Nephron progenitor cell (in vitro differentiated cells): ENCODE data around the gene CD2.

Source experiments
- DNase-seq: peaks from one replicate; pipeline ENCODE4 v3.0.0; 2021
- H3K27ac Mint-ChIP-seq: 2 replicates; pipeline ENCODE4 v1.8.0; 2021; ENCODE audit warnings: mild to moderate bottlenecking, moderate library complexity, mixed read lengths
- H3K27me3 Mint-ChIP-seq: 2 replicates; pipeline ENCODE4 v1.8.0; 2021; ENCODE audit warnings: mild to moderate bottlenecking, low read depth, mixed read lengths; ENCODE audit not compliant: poor library complexity
- H3K36me3 Mint-ChIP-seq: 2 replicates; pipeline ENCODE4 v1.8.0; 2021; ENCODE audit warnings: low read depth, mixed read lengths
- H3K4me1 Mint-ChIP-seq: 2 replicates; pipeline ENCODE4 v1.8.0; 2021; ENCODE audit warnings: mixed read lengths
- H3K4me3 Mint-ChIP-seq: 2 replicates; pipeline ENCODE4 v1.8.0; 2021; ENCODE audit warnings: mild to moderate bottlenecking, moderate library complexity, mixed read lengths
- H3K9me3 Mint-ChIP-seq: 2 replicates; pipeline ENCODE4 v1.8.0; 2021; ENCODE audit warnings: mild to moderate bottlenecking, moderate library complexity, mixed read lengths
- CTCF ChIP-seq: fragments of 200-600 bp; sonication (generic); IDR thresholded peaks from 2 replicates; pipeline ENCODE4 v1.5.0; 2021; ENCODE audit warnings: antibody characterized with exemption

The CD2 gene

GRCh38 chr1:116739371-116740012 lies 14.7 kb upstream of the CD2 start:
- Mint-ChIP-seq H3K36me3 (peaks cover 15% of the 10 kb centered on the region), H3K4me1 (peaks cover 24% of the 10 kb centered on the region), H3K4me3 (no peak overlapping the region), H3K27me3 (peaks cover 24% of the 10 kb centered on the region), H3K27ac (no peak overlapping the region), H3K9me3 (peaks cover 33% of the 10 kb centered on the region)
- DNase-seq = no peak
- no peak for TF ChIP-seq CTCF

GRCh38 chr1:116740296-116740695 lies 13.9 kb upstream of the CD2 start:
- Mint-ChIP-seq H3K27ac (no peak overlapping the region), H3K9me3 (peaks cover 41% of the 10 kb centered on the region), H3K27me3 (peaks cover 24% of the 10 kb centered on the region), H3K36me3 (peaks cover 15% of the 10 kb centered on the region), H3K4me3 (no peak overlapping the region), H3K4me1 (peaks cover 24% of the 10 kb centered on the region)
- no peak for DNase-seq
- TF ChIP-seq CTCF = no peak

- H3K4me1 Mint-ChIP-seq = peaks cover 21% of the 10 kb centered on the region
- H3K36me3 Mint-ChIP-seq = peaks cover 15% of the 10 kb centered on the region
- no peak for DNase-seq
- no peak overlapping the region for H3K27ac Mint-ChIP-seq
- no peak overlapping the region for H3K4me3 Mint-ChIP-seq
- H3K27me3 Mint-ChIP-seq = peaks cover 24% of the 10 kb centered on the region
- TF ChIP-seq CTCF = no peak
- H3K9me3 Mint-ChIP-seq = peaks cover 45% of the 10 kb centered on the region
Measured at GRCh38 chr1:116740746-116741145, 13.5 kb upstream of the CD2 start.

- H3K4me1 Mint-ChIP-seq = peaks cover 12% of the 10 kb centered on the region
- peaks cover 19% of the 10 kb centered on the region for H3K27me3 Mint-ChIP-seq
- H3K9me3 Mint-ChIP-seq = peaks cover 56% of the 10 kb centered on the region
- TF ChIP-seq CTCF = no peak
- peaks cover 15% of the 10 kb centered on the region for H3K36me3 Mint-ChIP-seq
- no peak overlapping the region for H3K27ac Mint-ChIP-seq
- no peak overlapping the region for H3K4me3 Mint-ChIP-seq
- no peak for DNase-seq
Measured at GRCh38 chr1:116741836-116742565, 12.2 kb upstream of the CD2 start.

- H3K4me1 Mint-ChIP-seq = peaks cover 5% of the 10 kb centered on the region
- no peak for TF ChIP-seq CTCF
- H3K9me3 Mint-ChIP-seq = peaks cover 71% of the 10 kb centered on the region
- no peak for DNase-seq
- H3K4me3 Mint-ChIP-seq = no peak overlapping the region
- peaks cover 17% of the 10 kb centered on the region for H3K27me3 Mint-ChIP-seq
- peaks cover 15% of the 10 kb centered on the region for H3K36me3 Mint-ChIP-seq
- no peak overlapping the region for H3K27ac Mint-ChIP-seq
Measured at GRCh38 chr1:116743535-116743934, 10.7 kb upstream of the CD2 start.

GRCh38 chr1:116748272-116748671 lies 6.0 kb upstream of the CD2 start:
- no peaks in the 10 kb centered on the region for H3K4me1 Mint-ChIP-seq
- H3K4me3 Mint-ChIP-seq = no peak overlapping the region
- H3K27me3 Mint-ChIP-seq = peaks cover 9% of the 10 kb centered on the region
- peaks cover 65% of the 10 kb centered on the region for H3K9me3 Mint-ChIP-seq
- H3K36me3 Mint-ChIP-seq = peaks cover 9% of the 10 kb centered on the region
- DNase-seq = no peak
- no peak for TF ChIP-seq CTCF
- no peak overlapping the region for H3K27ac Mint-ChIP-seq
